Mesothelial cell of epicardium (in vitro differentiated cells): ENCODE measurements around the gene EDDM13. TPM values are rescaled to one million over a fixed set of nuclear protein-coding genes. Genes with fewer than 3 reads are reported as not detected.

ENCODE experiments used
- DNase-seq, 2 experiments: peaks; one replicate each; pipeline ENCODE4 v3.0.0; 2021; ENCODE audit warnings: low spot score in 2 of 2; ENCODE audit not compliant: unreplicated experiment in 2 of 2
- H3K27ac Mint-ChIP-seq: 2 replicates; pipeline ENCODE4 v1.8.0; 2021; ENCODE audit warnings: mixed read lengths
- H3K27me3 Mint-ChIP-seq: 2 replicates; pipeline ENCODE4 v1.8.0; 2021; ENCODE audit warnings: low read depth, mixed read lengths
- H3K36me3 Mint-ChIP-seq: 2 replicates; pipeline ENCODE4 v1.8.0; 2021; ENCODE audit warnings: mixed read lengths
- H3K4me1 Mint-ChIP-seq: 2 replicates; pipeline ENCODE4 v1.8.0; 2021; ENCODE audit warnings: mixed read lengths
- H3K4me3 Mint-ChIP-seq: 2 replicates; pipeline ENCODE4 v1.8.0; 2021; ENCODE audit warnings: mild to moderate bottlenecking, moderate library complexity, mixed read lengths
- H3K9me3 Mint-ChIP-seq: 2 replicates; pipeline ENCODE4 v1.8.0; 2021; ENCODE audit warnings: mixed read lengths
- total RNA-seq: library from RNA; stranded (reverse); gene quantifications from 3 replicates; pipeline ENCODE4 v1.2.1, GENCODE V29; 2021
- TF ChIP-seq, protein P1 (sequence below): fragments of 200-600 bp; sonication (generic); IDR thresholded peaks from one replicate; pipeline ENCODE4 v1.5.0; 2021; ENCODE audit warnings: antibody characterized with exemption; ENCODE audit not compliant: unreplicated experiment

Gene EDDM13
- total RNA-seq, 1 donor from 2014 or later = not detected

DNA sequence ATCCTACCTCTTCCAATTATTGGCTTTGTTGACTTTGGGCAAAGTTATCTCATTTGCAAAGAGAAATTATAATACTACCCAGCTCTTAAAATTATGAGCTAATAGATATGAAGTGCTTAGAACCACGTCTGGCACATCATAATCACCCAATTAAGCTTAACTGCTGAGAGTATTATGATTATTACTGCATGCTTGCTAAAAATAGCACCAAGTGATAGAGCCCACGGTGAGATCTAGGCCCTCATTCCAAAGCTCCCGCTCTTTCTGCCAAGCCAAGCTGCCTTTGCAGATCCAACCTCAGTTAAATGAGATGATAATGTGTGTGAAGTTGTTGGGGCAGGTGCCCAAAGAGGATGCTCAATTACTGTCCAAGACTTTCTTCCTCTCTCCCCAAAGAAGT lies 6.5 kb upstream of the EDDM13 start:
- no peaks in the 10 kb centered on the region for H3K4me1 Mint-ChIP-seq
- no peak overlapping the region for H3K27ac Mint-ChIP-seq
- TF ChIP-seq, protein P1, sequence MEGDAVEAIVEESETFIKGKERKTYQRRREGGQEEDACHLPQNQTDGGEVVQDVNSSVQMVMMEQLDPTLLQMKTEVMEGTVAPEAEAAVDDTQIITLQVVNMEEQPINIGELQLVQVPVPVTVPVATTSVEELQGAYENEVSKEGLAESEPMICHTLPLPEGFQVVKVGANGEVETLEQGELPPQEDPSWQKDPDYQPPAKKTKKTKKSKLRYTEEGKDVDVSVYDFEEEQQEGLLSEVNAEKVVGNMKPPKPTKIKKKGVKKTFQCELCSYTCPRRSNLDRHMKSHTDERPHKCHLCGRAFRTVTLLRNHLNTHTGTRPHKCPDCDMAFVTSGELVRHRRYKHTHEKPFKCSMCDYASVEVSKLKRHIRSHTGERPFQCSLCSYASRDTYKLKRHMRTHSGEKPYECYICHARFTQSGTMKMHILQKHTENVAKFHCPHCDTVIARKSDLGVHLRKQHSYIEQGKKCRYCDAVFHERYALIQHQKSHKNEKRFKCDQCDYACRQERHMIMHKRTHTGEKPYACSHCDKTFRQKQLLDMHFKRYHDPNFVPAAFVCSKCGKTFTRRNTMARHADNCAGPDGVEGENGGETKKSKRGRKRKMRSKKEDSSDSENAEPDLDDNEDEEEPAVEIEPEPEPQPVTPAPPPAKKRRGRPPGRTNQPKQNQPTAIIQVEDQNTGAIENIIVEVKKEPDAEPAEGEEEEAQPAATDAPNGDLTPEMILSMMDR = no peak
- peaks cover 5% of the 10 kb centered on the region for H3K36me3 Mint-ChIP-seq
- H3K4me3 Mint-ChIP-seq = no peak overlapping the region
- H3K27me3 Mint-ChIP-seq = no peaks in the 10 kb centered on the region
- no peak for DNase-seq
- H3K9me3 Mint-ChIP-seq = peaks cover 11% of the 10 kb centered on the region

DNA sequence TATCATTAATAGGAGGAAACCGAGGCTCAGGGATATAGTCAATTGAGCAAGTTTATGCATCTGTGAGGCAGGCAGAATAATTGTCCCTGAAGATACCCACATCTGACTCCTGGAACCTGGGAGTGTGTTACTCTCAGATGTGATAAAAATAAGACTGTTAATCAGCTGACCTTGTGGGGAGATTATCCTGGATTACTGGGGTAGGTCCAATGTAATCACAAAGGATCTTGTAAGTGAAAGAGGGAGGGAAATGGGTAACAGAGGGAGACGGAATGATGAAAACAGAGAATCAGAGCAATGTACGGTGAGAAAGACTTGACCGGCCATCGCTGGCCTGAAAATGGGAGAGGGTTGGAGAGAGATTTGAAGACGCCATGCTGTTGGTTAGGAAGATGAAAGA lies 3.2 kb upstream of the EDDM13 start:
- DNase-seq = no peak
- peaks cover 2% of the 10 kb centered on the region for H3K36me3 Mint-ChIP-seq

DNA sequence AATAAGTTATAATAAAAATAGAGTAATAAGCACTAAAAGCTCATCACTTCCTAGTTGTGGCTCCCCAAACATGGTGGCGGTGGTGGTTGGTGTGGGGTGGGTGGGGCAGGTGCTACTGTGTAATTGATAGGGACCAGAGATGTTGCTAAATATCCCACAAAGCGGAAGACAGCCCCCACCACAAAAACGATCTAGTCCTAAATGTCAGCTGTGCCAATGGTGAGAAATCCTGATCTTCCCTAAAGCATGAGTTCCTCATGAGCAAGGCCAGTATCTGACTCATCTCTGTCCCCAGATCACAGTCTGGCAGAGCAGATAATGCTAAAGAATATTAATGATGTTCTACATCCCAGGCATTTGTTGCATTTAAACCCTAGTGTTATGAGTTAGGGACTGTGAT lies 1.9 kb upstream of the EDDM13 start:
- H3K9me3 Mint-ChIP-seq = peaks cover 9% of the 10 kb centered on the region

More for the DNA sequence above, 3.2 kb upstream of the EDDM13 start:
- TF ChIP-seq, protein P1 = no peak
- no peaks in the 10 kb centered on the region for H3K27me3 Mint-ChIP-seq
- peaks cover 9% of the 10 kb centered on the region for H3K9me3 Mint-ChIP-seq
- H3K27ac Mint-ChIP-seq = no peak overlapping the region
- H3K4me1 Mint-ChIP-seq = no peaks in the 10 kb centered on the region
- H3K4me3 Mint-ChIP-seq = no peak overlapping the region

DNA sequence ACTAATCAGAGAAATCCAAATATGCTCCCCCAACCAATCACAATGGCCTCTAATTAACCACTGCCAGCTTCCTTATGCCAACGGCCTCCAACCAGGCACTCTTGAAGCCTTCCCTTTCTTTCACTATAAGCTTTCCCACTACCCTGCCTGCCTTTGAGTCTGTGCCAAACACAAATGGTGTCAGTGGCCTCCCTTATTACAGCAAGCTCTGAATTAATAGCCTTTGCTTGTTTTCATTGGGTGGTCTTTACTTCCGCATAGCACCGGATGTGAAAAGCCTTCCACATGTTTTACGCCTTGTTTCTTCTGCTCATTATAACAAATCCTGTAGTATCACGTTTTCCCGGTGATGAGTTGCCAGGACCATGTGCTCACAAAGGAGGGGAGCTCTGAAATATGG lies 1.4 kb upstream of the EDDM13 start:
- DNase-seq = no peak
- no peak overlapping the region for H3K27ac Mint-ChIP-seq
- H3K4me1 Mint-ChIP-seq = no peaks in the 10 kb centered on the region
- H3K36me3 Mint-ChIP-seq = peaks cover 5% of the 10 kb centered on the region
- H3K27me3 Mint-ChIP-seq = no peaks in the 10 kb centered on the region
- no peak overlapping the region for H3K4me3 Mint-ChIP-seq
- peaks cover 11% of the 10 kb centered on the region for H3K9me3 Mint-ChIP-seq
- TF ChIP-seq, protein P1 = no peak

More for the DNA sequence above, 1.9 kb upstream of the EDDM13 start:
- Mint-ChIP-seq H3K36me3 (peaks cover 2% of the 10 kb centered on the region), H3K27me3 (no peaks in the 10 kb centered on the region), H3K4me3 (no peak overlapping the region), H3K27ac (no peak overlapping the region), H3K4me1 (no peaks in the 10 kb centered on the region)
- no peak for DNase-seq
- TF ChIP-seq, protein P1 = no peak

DNA sequence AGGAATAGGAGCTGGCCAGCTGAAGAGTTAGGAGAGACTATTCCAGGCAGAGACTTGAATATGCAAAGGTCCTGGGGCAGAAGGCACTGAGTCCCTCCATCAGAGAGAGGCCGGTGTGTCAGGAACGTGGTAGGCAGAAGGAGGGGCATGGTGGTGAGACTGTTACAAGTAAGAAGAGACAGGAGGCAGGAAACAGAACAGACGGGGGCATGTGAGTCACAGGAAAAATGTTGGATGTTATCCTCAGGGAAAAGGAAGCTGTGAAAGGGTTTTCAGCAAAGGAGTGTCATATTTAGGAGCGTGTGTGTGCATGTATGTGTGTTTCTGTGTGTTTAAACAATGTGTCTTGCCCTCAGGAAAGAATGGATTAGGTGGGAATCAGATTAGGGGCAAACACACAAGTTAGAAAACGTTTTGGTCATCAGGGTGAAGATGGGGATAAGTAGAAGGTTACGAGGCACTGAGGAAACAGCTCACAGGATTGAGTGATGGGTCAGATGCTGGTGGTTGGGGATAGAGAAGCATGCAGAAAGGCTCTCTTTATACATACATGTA lies 1.1 kb downstream of the EDDM13 start:
- no peak overlapping the region for H3K27ac Mint-ChIP-seq
- H3K36me3 Mint-ChIP-seq = peaks cover 16% of the 10 kb centered on the region
- H3K9me3 Mint-ChIP-seq = peaks cover 19% of the 10 kb centered on the region
- TF ChIP-seq, protein P1 = no peak
- DNase-seq = no peak
- H3K4me1 Mint-ChIP-seq = no peaks in the 10 kb centered on the region
- no peak overlapping the region for H3K4me3 Mint-ChIP-seq
- no peaks in the 10 kb centered on the region for H3K27me3 Mint-ChIP-seq

DNA sequence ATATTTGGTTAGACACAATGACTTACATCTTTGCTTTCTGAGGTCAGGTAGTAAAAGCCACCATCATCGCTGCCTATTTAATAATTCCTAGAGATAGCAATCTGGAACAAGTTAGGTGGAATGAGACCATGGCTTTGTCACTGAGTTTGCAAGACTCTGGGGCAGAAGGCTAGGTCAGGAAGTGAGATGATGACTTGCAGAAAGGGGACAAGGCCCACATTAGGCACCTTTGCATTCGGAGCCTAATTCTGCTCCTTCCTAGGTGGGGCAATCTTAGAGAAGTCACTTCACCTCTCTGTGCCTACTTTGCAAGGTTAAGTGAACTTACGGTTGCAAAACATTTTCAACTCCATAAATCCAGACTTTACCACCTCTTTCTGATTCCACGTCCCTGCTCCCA lies 10.3 kb downstream of the EDDM13 start:
- TF ChIP-seq, protein P1 = no peak
- no peaks in the 10 kb centered on the region for H3K27me3 Mint-ChIP-seq
- no peaks in the 10 kb centered on the region for H3K4me1 Mint-ChIP-seq
- peaks cover 27% of the 10 kb centered on the region for H3K36me3 Mint-ChIP-seq
- peaks cover 14% of the 10 kb centered on the region for H3K9me3 Mint-ChIP-seq
- no peak for DNase-seq
- no peak overlapping the region for H3K4me3 Mint-ChIP-seq
- no peak overlapping the region for H3K27ac Mint-ChIP-seq
